GM18505 (cell line): ENCODE results near the gene PDLIM4.

Experiments used
- ATAC-seq: cut with Tn5 transposase; IDR thresholded peaks from one replicate; pipeline ENCODE4 v1.9.1; 2021; ENCODE audit not compliant: unreplicated experiment
- POLR2A ChIP-seq: IDR thresholded peaks from 4 replicates; pipeline ENCODE4 v1.6.1; 2011; ENCODE audit warnings: borderline replicate concordance; ENCODE audit not compliant: insufficient read depth, insufficient read length; ENCODE audit errors: extremely low read depth

Gene PDLIM4

GRCh38 chr5:132253008-132253441, 4.5 kb upstream of the PDLIM4 start:
- no peak for TF ChIP-seq POLR2A
- ATAC-seq, result no peak

- TF ChIP-seq POLR2A, result no peak
- no peak for ATAC-seq
Observed at GRCh38 chr5:132253452-132254320, 3.8 kb upstream of the PDLIM4 start.

- TF ChIP-seq POLR2A, result no peak
- no peak for ATAC-seq
Observed at GRCh38 chr5:132254321-132254977, 3.0 kb upstream of the PDLIM4 start.

GRCh38 chr5:132256086-132256782, 1.3 kb upstream of the PDLIM4 start:
- no peak for ATAC-seq
- TF ChIP-seq POLR2A, result no peak

GRCh38 chr5:132256783-132257130, 739 bp upstream of the PDLIM4 start:
- TF ChIP-seq POLR2A, result no peak
- ATAC-seq, result no peak

GRCh38 chr5:132258102-132259068, 889 bp downstream of the PDLIM4 start:
- ATAC-seq, result no peak
- no peak for TF ChIP-seq POLR2A

- ATAC-seq, result no peak
- no peak for TF ChIP-seq POLR2A
Observed at GRCh38 chr5:132259069-132259851, 1.8 kb downstream of the PDLIM4 start.

- no peak for ATAC-seq
- no peak for TF ChIP-seq POLR2A
Observed at GRCh38 chr5:132260051-132260450, 2.6 kb downstream of the PDLIM4 start.

- ATAC-seq, result peak; percentile 55
Observed at GRCh38 chr5:132260714-132261551, 3.4 kb downstream of the PDLIM4 start.

GRCh38 chr5:132261881-132262845, 4.7 kb downstream of the PDLIM4 start:
- no peak for ATAC-seq
- TF ChIP-seq POLR2A, result no peak

More at GRCh38 chr5:132260714-132261551, 3.4 kb downstream of the PDLIM4 start:
- TF ChIP-seq POLR2A, result no peak

GRCh38 chr5:132262882-132263547, 5.5 kb downstream of the PDLIM4 start:
- no peak for ATAC-seq
- no peak for TF ChIP-seq POLR2A
